Prostate gland (tissue), 2 donors: ENCODE data around the gene EDNRA. TPM values are rescaled to one million over a fixed set of nuclear protein-coding genes. Genes with fewer than 3 reads are reported as not detected.

Experiments
- DNase-seq: peaks from one replicate; pipeline ENCODE4 v3.0.0-alpha.2; 2019; ENCODE audit warnings: low spot score
- H3K27ac ChIP-seq, 2 donors: fragments of 200-600 bp; sonication (generic); 2 replicates each; pipeline ENCODE4 v1.5.1; 2017 to 2019
- H3K27me3 ChIP-seq: fragments of 200-600 bp; sonication (generic); replicated peaks from 2 replicates; pipeline ENCODE4 v1.5.1; 2019; ENCODE audit not compliant: insufficient read depth
- H3K36me3 ChIP-seq, 2 donors: fragments of 200-600 bp; sonication (generic); 1 replicate in 1 of 2; 2 replicates in 1 of 2; pipeline versions ENCODE4 v1.5.1 to v1.8.1; 2017 to 2019
- H3K4me1 ChIP-seq: fragments of 200-600 bp; sonication (generic); replicated peaks from 2 replicates; pipeline ENCODE4 v1.5.1; 2019
- H3K4me3 ChIP-seq, 2 donors: fragments of 200-600 bp; sonication (generic); 2 replicates each; pipeline ENCODE4 v1.5.1; 2017 to 2019
- H3K9me3 ChIP-seq: fragments of 200-600 bp; sonication (generic); 2 replicates; pipeline ENCODE4 v1.5.1; 2017
- CTCF ChIP-seq, 4 experiments: fragments of 200-600 bp in 2 of 4; fragments of 450-650 bp in 2 of 4; sonication (generic) in 2 of 4; IDR thresholded peaks; 1 replicate in 3 of 4; 2 replicates in 1 of 4; pipeline ENCODE4 v1.5.1; 2016 to 2019; ENCODE audit warnings: antibody characterized with exemption in 4 of 4, mild to moderate bottlenecking in 2 of 4, moderate library complexity in 2 of 4
- POLR2A ChIP-seq: fragments of 450-650 bp; IDR thresholded peaks from one replicate; pipeline ENCODE4 v1.6.1; 2016; ENCODE audit warnings: antibody characterized with exemption, mild to moderate bottlenecking
- POLR2AphosphoS5 ChIP-seq: sonication (generic); formaldehyde crosslinking; IDR thresholded peaks from one replicate; pipeline ENCODE4 v1.6.1; 2017; ENCODE audit warnings: antibody characterized with exemption
- WGBS: methylation state at CpG from one replicate; pipeline ENCODE4 v1.1.5; 2018; 5-methylcytosine and 5-hydroxymethylcytosine counted together
- intact Hi-C: fragments of 100-400 bp; cut with DNase I; formaldehyde crosslinking; loops from one replicate; pipeline ENCODE4 v1.14.2; 2022
- total RNA-seq, 2 donors: library from RNA; depleted of rRNA; stranded (reverse); fragments of >200 nt; gene quantifications; one replicate each; pipeline ENCODE4 v1.1.0, GENCODE V29; 2016

Gene EDNRA
- total RNA-seq, 2 donors from 2014 or later: 17.8 to 27.3 TPM

- H3K27ac ChIP-seq: no peak overlapping the region
- intact Hi-C loops: no loop called here
- H3K27me3 ChIP-seq: no peaks in the 10 kb centered on the region
- DNase-seq: no peak
- H3K9me3 ChIP-seq: no peaks in the 10 kb centered on the region
- no peaks in the 10 kb centered on the region for H3K36me3 ChIP-seq
- no peaks in the 10 kb centered on the region for H3K4me1 ChIP-seq
- H3K4me3 ChIP-seq: no peak overlapping the region
- no peak for TF ChIP-seq CTCF (IDR thresholded peaks at IDR 0.05)
- TF ChIP-seq POLR2AphosphoS5: no peak
- TF ChIP-seq POLR2A: no peak
- WGBS: 83% methylated on average over 17 of the region's 17 CpGs
Observed at GRCh38 chr4:147542229-147542990, 61.5 kb downstream of the EDNRA start.

- DNase-seq: no peak
- Histone ChIP-seq H3K36me3 (no peaks in the 10 kb centered on the region), H3K27ac (no peak overlapping the region), H3K4me3 (no peak overlapping the region), H3K4me1 (no peaks in the 10 kb centered on the region), H3K9me3 (no peaks in the 10 kb centered on the region), H3K27me3 (no peaks in the 10 kb centered on the region)
- no peak for TF ChIP-seq CTCF (IDR thresholded peaks at IDR 0.05)
- no peak for TF ChIP-seq POLR2AphosphoS5
- no peak for TF ChIP-seq POLR2A
- WGBS: 20% methylated on average over 1 of the region's 1 CpG
- intact Hi-C loops: no loop called here
Observed at GRCh38 chr4:147543034-147543433, 62.1 kb downstream of the EDNRA start.

- DNase-seq: no peak
- intact Hi-C loops: no loop called here
- Histone ChIP-seq H3K36me3 (no peaks in the 10 kb centered on the region), H3K27ac (no peak overlapping the region), H3K4me1 (no peaks in the 10 kb centered on the region), H3K27me3 (no peaks in the 10 kb centered on the region), H3K4me3 (no peak overlapping the region), H3K9me3 (no peaks in the 10 kb centered on the region)
- WGBS: 31% methylated on average over 2 of the region's 2 CpGs
- TF ChIP-seq POLR2A (no peak), CTCF (IDR thresholded peaks at IDR 0.05) (no peak), POLR2AphosphoS5 (no peak)
Observed at GRCh38 chr4:147546349-147546748, 65.5 kb downstream of the EDNRA start.

GRCh38 chr4:147547314-147548056 lies 66.6 kb downstream of the EDNRA start:
- H3K4me3 ChIP-seq: no peak overlapping the region
- H3K9me3 ChIP-seq: no peaks in the 10 kb centered on the region
- TF ChIP-seq POLR2A (no peak), CTCF (IDR thresholded peaks at IDR 0.05) (no peak), POLR2AphosphoS5 (no peak)
- H3K27me3 ChIP-seq: no peaks in the 10 kb centered on the region
- H3K36me3 ChIP-seq: no peaks in the 10 kb centered on the region
- peak overlapping the region in 1 of 2 donors; percentile 2 for H3K27ac ChIP-seq
- 81% methylated on average over 4 of the region's 4 CpGs for WGBS
- DNase-seq: no peak
- H3K4me1 ChIP-seq: no peaks in the 10 kb centered on the region
- intact Hi-C loops: no loop called here
